Neuronal stem cell (in vitro differentiated cells): ENCODE results near the gene SPATA24.

Experiments
- DNase-seq: peaks from one replicate; pipeline ENCODE4 v3.0.0-alpha.2; 2013; ENCODE audit warnings: low spot score
- H2AFZ ChIP-seq: one replicate; pipeline ENCODE4 v1.6.1; 2013; ENCODE audit warnings: mild to moderate bottlenecking, low read length, inconsistent platforms
- H2AK5ac ChIP-seq: 2 replicates; pipeline ENCODE4 v1.6.1; 2013; ENCODE audit warnings: low read depth, mild to moderate bottlenecking, inconsistent platforms, low read length, moderate library complexity, mixed read lengths
- H2BK120ac ChIP-seq: 2 replicates; pipeline ENCODE4 v1.6.1; 2013; ENCODE audit warnings: low read depth, mild to moderate bottlenecking, inconsistent platforms, low read length, moderate library complexity, mixed read lengths
- H2BK12ac ChIP-seq: one replicate; pipeline ENCODE4 v1.6.1; 2013; ENCODE audit warnings: low read length, inconsistent platforms
- H2BK15ac ChIP-seq: 2 replicates; pipeline ENCODE4 v1.6.1; 2013; ENCODE audit warnings: mild to moderate bottlenecking, low read length, inconsistent platforms, mixed read lengths
- H2BK5ac ChIP-seq: one replicate; pipeline ENCODE4 v1.6.1; 2013; ENCODE audit warnings: inconsistent platforms, mild to moderate bottlenecking, low read length, moderate library complexity
- H3K14ac ChIP-seq: one replicate; pipeline ENCODE4 v1.6.1; 2013; ENCODE audit warnings: low read length, inconsistent platforms
- H3K18ac ChIP-seq: 2 replicates; pipeline ENCODE4 v1.6.1; 2013; ENCODE audit warnings: low read length, inconsistent platforms
- H3K23ac ChIP-seq: 2 replicates; pipeline ENCODE4 v1.6.1; 2013; ENCODE audit warnings: low read depth, mild to moderate bottlenecking, mixed read lengths, low read length, inconsistent platforms; ENCODE audit not compliant: poor library complexity
- H3K27ac ChIP-seq: replicated peaks from 3 replicates; pipeline ENCODE4 v1.5.1; 2013; ENCODE audit warnings: low read length, inconsistent platforms
- H3K27me3 ChIP-seq, 3 experiments: 2 replicates each; pipeline ENCODE4 v1.6.1; 2013; ENCODE audit warnings: low read length in 3 of 3, mild to moderate bottlenecking in 2 of 3, inconsistent platforms in 1 of 3, low read depth in 1 of 3, mixed read lengths in 1 of 3, moderate library complexity in 1 of 3; ENCODE audit not compliant: control insufficient read depth in 3 of 3, insufficient read depth in 3 of 3
- H3K36me3 ChIP-seq, 2 donors: replicated peaks in 1 of 2; 2 replicates each; pipeline ENCODE4 v1.6.1; 2013; ENCODE audit warnings: low read length in 2 of 2; ENCODE audit not compliant: control insufficient read depth in 2 of 2, insufficient read depth in 2 of 2
- H3K4ac ChIP-seq: 2 replicates; pipeline ENCODE4 v1.6.1; 2013; ENCODE audit warnings: inconsistent platforms, mild to moderate bottlenecking, low read length, moderate library complexity
- H3K4me1 ChIP-seq, 2 donors: 1 replicate in 1 of 2; 2 replicates in 1 of 2; pipeline ENCODE4 v1.6.1; 2013; ENCODE audit warnings: low read length in 2 of 2, low read depth in 1 of 2; ENCODE audit not compliant: control insufficient read depth in 2 of 2, insufficient read depth in 1 of 2
- H3K4me2 ChIP-seq: one replicate; pipeline ENCODE4 v1.6.1; 2013; ENCODE audit warnings: mild to moderate bottlenecking, low read length, inconsistent platforms; ENCODE audit not compliant: insufficient read depth, poor library complexity, severe bottlenecking
- H3K4me3 ChIP-seq, 2 donors: 2 replicates each; pipeline ENCODE4 v1.5.1; 2013; ENCODE audit warnings: low read length in 2 of 2, mild to moderate bottlenecking in 2 of 2, inconsistent platforms in 1 of 2, moderate library complexity in 1 of 2
- H3K79me1 ChIP-seq: one replicate; pipeline ENCODE4 v1.6.1; 2013; ENCODE audit warnings: low read depth, mild to moderate bottlenecking, inconsistent platforms, low read length, moderate library complexity
- H3K9ac ChIP-seq: one replicate; pipeline ENCODE4 v1.6.1; 2013; ENCODE audit warnings: mild to moderate bottlenecking, low read depth, low read length, inconsistent platforms; ENCODE audit not compliant: poor library complexity
- H3K9me3 ChIP-seq, 2 donors: replicated peaks in 1 of 2; 2 replicates each; pipeline versions ENCODE3 to v1.6.1; 2013; ENCODE audit warnings: low read length in 2 of 2, mild to moderate bottlenecking in 2 of 2, inconsistent platforms in 1 of 2, low read depth in 1 of 2, mixed read lengths in 1 of 2, moderate library complexity in 1 of 2; ENCODE audit not compliant: control insufficient read depth in 2 of 2, insufficient read depth in 1 of 2
- H4K8ac ChIP-seq: one replicate; pipeline ENCODE4 v1.6.1; 2013; ENCODE audit warnings: low read depth, mild to moderate bottlenecking, inconsistent platforms, low read length, moderate library complexity
- H4K91ac ChIP-seq: one replicate; pipeline ENCODE4 v1.6.1; 2013; ENCODE audit warnings: low read length, low read depth, mild to moderate bottlenecking, inconsistent platforms; ENCODE audit not compliant: poor library complexity
- WGBS, 2 donors: extraction: QIAGEN DNeasy Blood & Tissue Kit; methylation state at CpG; one replicate each; pipeline ENCODE4 v1.1.7; 2013; ENCODE audit warnings: missing lambda C conversion rate in 2 of 2, mixed read lengths in 1 of 2; ENCODE audit not compliant: insufficient read length in 2 of 2, insufficient replicate concordance in 1 of 2; ENCODE audit errors: extremely low coverage in 2 of 2; 5-methylcytosine and 5-hydroxymethylcytosine counted together

The SPATA24 gene

DNA sequence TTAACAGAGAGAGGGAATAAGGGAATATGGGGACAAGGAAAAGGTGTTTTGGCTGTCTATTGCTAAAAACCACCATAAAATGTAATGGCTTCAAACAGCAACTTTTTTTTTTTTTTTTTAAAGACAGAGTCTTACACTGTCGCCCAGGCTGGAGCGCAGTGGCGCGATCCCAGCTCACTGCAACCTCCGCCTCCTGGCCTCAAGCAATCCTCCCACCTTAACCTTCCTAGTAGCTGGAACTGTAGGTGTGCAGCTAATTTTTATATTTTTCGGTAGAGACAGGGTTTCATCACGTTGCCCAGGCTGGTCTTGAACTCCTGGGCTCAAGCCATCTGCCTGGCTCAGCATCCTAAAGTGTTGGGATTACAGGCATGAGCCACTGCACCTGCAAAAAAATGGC lies 4.3 kb upstream of the SPATA24 start:
- Histone ChIP-seq H3K36me3 (peaks cover 6 to 14% of the 10 kb centered on the region in 2 donors), H3K9me3 (no peaks in the 10 kb centered on the region), H2AFZ (no peak overlapping the region), H2BK5ac (no peak overlapping the region), H3K27me3 (no peaks in the 10 kb centered on the region), H2BK15ac (no peak overlapping the region), H3K4ac (no peak overlapping the region), H3K18ac (no peak overlapping the region), H3K79me1 (no peaks in the 10 kb centered on the region), H3K4me1 (peaks cover 3 to 6% of the 10 kb centered on the region in 2 donors), H2BK120ac (no peak overlapping the region), H3K27ac (no peak overlapping the region), H2BK12ac (no peak overlapping the region), H3K4me3 (no peak overlapping the region), H3K4me2 (no peak overlapping the region), H3K14ac (no peak overlapping the region), H4K91ac (no peak overlapping the region), H4K8ac (no peak overlapping the region), H3K23ac (no peak overlapping the region), H3K9ac (no peak overlapping the region), H2AK5ac (no peak overlapping the region)
- DNase-seq: no peak
- no CpG with 5 or more reads among the region's 7 CpGs for WGBS, 2 donors

DNA sequence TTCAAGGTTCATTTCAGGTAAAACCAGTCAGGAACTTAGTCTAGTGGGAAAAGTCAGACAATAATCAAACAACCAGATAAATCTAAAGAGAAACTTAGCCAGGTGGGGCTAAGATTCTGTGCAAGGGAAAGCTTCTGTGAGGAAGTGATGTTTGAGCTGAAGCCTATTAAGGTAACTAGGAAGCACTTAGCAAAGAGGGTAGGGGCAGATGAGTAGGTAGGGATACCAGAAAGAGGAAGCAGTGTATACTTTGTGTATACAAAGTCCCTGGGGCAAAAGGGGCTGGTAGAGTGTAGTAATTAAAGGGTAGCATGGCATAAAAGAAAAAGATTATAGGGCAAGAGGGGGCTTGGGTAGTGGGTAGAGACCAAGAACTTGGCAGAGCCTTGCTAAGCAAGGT lies 3.6 kb upstream of the SPATA24 start:
- no peak overlapping the region for H3K27ac ChIP-seq
- H3K4ac ChIP-seq: no peak overlapping the region
- H2AFZ ChIP-seq: no peak overlapping the region
- no peak overlapping the region for H2BK5ac ChIP-seq
- H3K9ac ChIP-seq: no peak overlapping the region
- H2BK120ac ChIP-seq: no peak overlapping the region
- no peaks in the 10 kb centered on the region for H3K79me1 ChIP-seq
- no peak overlapping the region for H2BK12ac ChIP-seq
- peaks cover under 1 to 7% of the 10 kb centered on the region in 2 donors for H3K36me3 ChIP-seq
- DNase-seq: no peak
- no peaks in the 10 kb centered on the region for H3K9me3 ChIP-seq
- no peak overlapping the region for H2AK5ac ChIP-seq
- no peak overlapping the region for H2BK15ac ChIP-seq
- peaks cover 4 to 6% of the 10 kb centered on the region in 2 donors for H3K4me1 ChIP-seq
- no peak overlapping the region for H3K4me3 ChIP-seq
- no peak overlapping the region for H4K91ac ChIP-seq
- no peaks in the 10 kb centered on the region for H3K27me3 ChIP-seq
- no peak overlapping the region for H4K8ac ChIP-seq
- H3K18ac ChIP-seq: no peak overlapping the region
- H3K14ac ChIP-seq: no peak overlapping the region
- no peak overlapping the region for H3K4me2 ChIP-seq
- H3K23ac ChIP-seq: no peak overlapping the region

DNA sequence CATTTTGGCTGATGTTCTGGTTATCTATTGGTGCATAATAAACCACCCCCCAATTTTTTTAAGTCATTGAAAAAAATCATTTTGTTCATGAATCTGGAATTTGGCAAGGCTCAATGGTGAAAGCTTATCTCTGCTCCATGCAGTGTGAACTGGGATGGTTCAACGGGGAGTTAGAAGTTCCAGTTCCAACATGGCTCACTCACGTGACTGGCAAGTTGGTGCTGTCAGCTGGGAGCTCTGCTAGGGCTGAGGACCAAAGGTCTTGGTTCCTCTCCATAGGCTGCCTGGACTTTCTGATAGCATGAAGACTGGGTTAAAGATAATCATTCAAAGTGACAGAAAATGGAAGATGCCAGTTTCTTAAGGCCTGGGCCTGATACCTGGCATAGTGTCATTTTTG lies 3.1 kb upstream of the SPATA24 start:
- H2BK12ac ChIP-seq: no peak overlapping the region
- H3K14ac ChIP-seq: no peak overlapping the region
- H2BK5ac ChIP-seq: no peak overlapping the region
- H4K8ac ChIP-seq: no peak overlapping the region
- H3K36me3 ChIP-seq: peaks cover 0 to 4% of the 10 kb centered on the region in 2 donors
- no peaks in the 10 kb centered on the region for H3K79me1 ChIP-seq
- no peak overlapping the region for H3K18ac ChIP-seq
- H3K27ac ChIP-seq: no peak overlapping the region
- no peak overlapping the region for H2BK15ac ChIP-seq
- no peak overlapping the region for H3K4me3 ChIP-seq
- H4K91ac ChIP-seq: no peak overlapping the region
- no peak overlapping the region for H2BK120ac ChIP-seq
- no peak overlapping the region for H3K9ac ChIP-seq
- H3K9me3 ChIP-seq: no peaks in the 10 kb centered on the region
- peaks cover 4 to 6% of the 10 kb centered on the region in 2 donors for H3K4me1 ChIP-seq
- H3K4ac ChIP-seq: no peak overlapping the region
- H2AK5ac ChIP-seq: no peak overlapping the region
- H3K27me3 ChIP-seq: no peaks in the 10 kb centered on the region
- no peak for DNase-seq
- H3K23ac ChIP-seq: no peak overlapping the region
- WGBS, 2 donors: no CpG with 5 or more reads among the region's 2 CpGs
- H2AFZ ChIP-seq: no peak overlapping the region
- H3K4me2 ChIP-seq: no peak overlapping the region

DNA sequence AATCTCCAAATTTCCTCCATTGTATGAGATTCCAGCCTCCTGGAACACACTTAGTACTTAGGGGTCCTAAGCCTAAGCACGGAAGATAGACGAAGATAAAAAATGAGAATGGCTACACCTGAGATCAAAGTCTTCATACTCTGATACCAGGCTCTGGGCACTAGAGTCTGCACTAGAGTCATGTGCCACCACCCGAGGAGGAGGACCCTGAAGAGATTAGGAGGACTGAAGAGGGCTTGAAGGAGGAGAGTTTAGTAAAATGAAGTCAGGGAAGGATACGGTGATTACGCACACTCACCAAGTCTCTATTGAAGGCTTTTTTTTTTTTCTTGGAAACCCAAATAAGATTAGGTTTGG lies 573 bp upstream of the SPATA24 start:
- Histone ChIP-seq H2BK15ac (no peak overlapping the region), H3K79me1 (no peaks in the 10 kb centered on the region), H2BK5ac (no peak overlapping the region), H3K14ac (no peak overlapping the region), H3K18ac (no peak overlapping the region), H2AFZ (peak overlapping the region; percentile 97), H2BK12ac (no peak overlapping the region), H3K4me2 (peak overlapping the region; percentile 48), H2AK5ac (no peak overlapping the region), H3K23ac (no peak overlapping the region), H3K4ac (no peak overlapping the region), H4K91ac (no peak overlapping the region), H4K8ac (no peak overlapping the region), H3K4me1 (peaks cover 4 to 6% of the 10 kb centered on the region in 2 donors), H3K27me3 (no peaks in the 10 kb centered on the region), H2BK120ac (no peak overlapping the region), H3K9ac (no peak overlapping the region), H3K4me3 (peak overlapping the region in 1 of 2 donors; percentile 53), H3K36me3 (peaks cover 3 to 16% of the 10 kb centered on the region in 2 donors), H3K9me3 (no peaks in the 10 kb centered on the region), H3K27ac (peak overlapping the region; percentile 45)
- no peak for DNase-seq
- WGBS, 2 donors: no CpG with 5 or more reads among the region's 5 CpGs
